B cell (primary cell): ENCODE measurements around the gene RPS19. TPM values are rescaled to one million over a fixed set of nuclear protein-coding genes. Genes with fewer than 3 reads are reported as not detected.

Source experiments
- ATAC-seq: fragments of 200-7000 bp; cut with Tn5 transposase; one replicate; pipeline ENCODE4 v1.10.0; 2021; ENCODE audit warnings: low read depth, mild to moderate bottlenecking, moderate number of reproducible peaks, moderate library complexity
- CTCF ChIA-PET: fragments of 350-600 bp; sonication (Branson Sonifier 250); formaldehyde crosslinking; loops from one replicate; lab custom pipeline; 2021; ENCODE audit warnings: antibody characterized with exemption, inconsistent platforms; lab: Charles Lee
- POLR2A ChIA-PET: fragments of 350-600 bp; sonication (Branson Sonifier 250); formaldehyde crosslinking; loops from one replicate; lab custom pipeline; 2021; ENCODE audit warnings: antibody characterized with exemption; lab: Charles Lee
- DNase-seq: peaks from one replicate; pipeline ENCODE4 v3.0.0; 2013
- H2AFZ ChIP-seq: 2 replicates; pipeline ENCODE4 v1.6.1; 2012; ENCODE audit warnings: mild to moderate bottlenecking, low read depth, low read length; ENCODE audit not compliant: insufficient read depth, poor library complexity, severe bottlenecking
- H3K27ac ChIP-seq, 2 donors: 1 replicate in 1 of 2; 2 replicates in 1 of 2; pipeline ENCODE4 v1.5.1; 2012 to 2013; ENCODE audit warnings: low read length in 2 of 2, mild to moderate bottlenecking in 2 of 2, moderate library complexity in 1 of 2
- H3K27me3 ChIP-seq, 4 experiments: fragments of 200-600 bp in 1 of 4; sonication (generic) in 1 of 4; replicated peaks in 1 of 4; 1 replicate in 2 of 4; 2 replicates in 2 of 4; pipeline versions ENCODE4 v1.6.1 to v1.7.0; 2013 to 2016; ENCODE audit warnings: low read length in 3 of 4, mild to moderate bottlenecking in 2 of 4, mixed read lengths in 1 of 4, moderate library complexity in 1 of 4; ENCODE audit not compliant: insufficient read depth in 4 of 4, control insufficient read depth in 3 of 4; ENCODE audit errors: control extremely low read depth in 1 of 4
- H3K36me3 ChIP-seq, 2 experiments: replicated peaks in 1 of 2; 1 replicate in 1 of 2; 2 replicates in 1 of 2; pipeline versions ENCODE4 v1.6.1 to v1.7.1; 2013; ENCODE audit warnings: low read length in 1 of 2; ENCODE audit not compliant: insufficient read depth in 2 of 2, control insufficient read depth in 1 of 2; ENCODE audit errors: control extremely low read depth in 1 of 2, extremely low read depth in 1 of 2
- H3K4me1 ChIP-seq, 2 donors: fragments of 200-600 bp in 1 of 2; sonication (generic) in 1 of 2; 1 replicate in 1 of 2; 2 replicates in 1 of 2; pipeline versions ENCODE4 v1.5.1 to v1.6.1; 2013 to 2017; ENCODE audit warnings: low read length in 2 of 2; ENCODE audit not compliant: control insufficient read depth in 2 of 2, insufficient read depth in 2 of 2
- H3K4me2 ChIP-seq: replicated peaks from 2 replicates; pipeline ENCODE3; 2012; ENCODE audit warnings: mild to moderate bottlenecking, low read depth, low read length; ENCODE audit not compliant: poor library complexity, severe bottlenecking
- H3K4me3 ChIP-seq, 5 experiments: fragments of 200-600 bp in 1 of 5; sonication (generic) in 1 of 5; 1 replicate in 3 of 5; 2 replicates in 2 of 5; pipeline versions ENCODE4 v1.5.1 to v1.7.0; 2011 to 2016; ENCODE audit warnings: low read length in 4 of 5, mild to moderate bottlenecking in 4 of 5, low read depth in 2 of 5, control low read depth in 1 of 5, moderate library complexity in 1 of 5; ENCODE audit not compliant: insufficient read depth in 1 of 5; ENCODE audit errors: control extremely low read depth in 1 of 5, extremely low read depth in 1 of 5
- H3K79me2 ChIP-seq: fragments of 200-600 bp; sonication (generic); one replicate; pipeline ENCODE4 v1.6.0; 2016; ENCODE audit warnings: low read length; ENCODE audit not compliant: control insufficient read depth, insufficient read depth
- H3K9ac ChIP-seq: fragments of 200-600 bp; sonication (generic); 2 replicates; pipeline ENCODE4 v1.6.1; 2017; ENCODE audit warnings: mild to moderate bottlenecking, low read length, moderate library complexity
- H3K9me3 ChIP-seq, 3 donors: one replicate each; pipeline versions ENCODE4 v1.6.1 to v1.7.1; 2013; ENCODE audit warnings: low read length in 2 of 3; ENCODE audit not compliant: control insufficient read depth in 2 of 3, insufficient read depth in 1 of 3; ENCODE audit errors: control extremely low read depth in 1 of 3
- H4K20me1 ChIP-seq: 2 replicates; pipeline ENCODE4 v1.6.0; 2012; ENCODE audit warnings: mild to moderate bottlenecking, low read length; ENCODE audit not compliant: insufficient read depth, control insufficient read depth, poor library complexity, severe bottlenecking
- H3K27ac Mint-ChIP-seq: one replicate; pipeline ENCODE4 v1.8.0; 2021; ENCODE audit warnings: mixed read lengths
- H3K27me3 Mint-ChIP-seq: one replicate; pipeline ENCODE4 v1.8.0; 2021; ENCODE audit warnings: mixed read lengths
- H3K4me1 Mint-ChIP-seq: one replicate; pipeline ENCODE4 v1.8.0; 2021; ENCODE audit warnings: mixed read lengths
- H3K4me3 Mint-ChIP-seq: one replicate; pipeline ENCODE4 v1.8.0; 2021; ENCODE audit warnings: mixed read lengths
- H3K9me3 Mint-ChIP-seq: one replicate; pipeline ENCODE4 v1.8.0; 2022; ENCODE audit warnings: mixed read lengths; ENCODE audit not compliant: insufficient read depth
- CTCF ChIP-seq: fragments of 200-600 bp; IDR thresholded peaks from one replicate; pipeline ENCODE4 v1.8.0; 2022; ENCODE audit warnings: antibody characterized with exemption, mild to moderate bottlenecking
- EZH2 ChIP-seq: IDR thresholded peaks from 2 replicates; pipeline ENCODE4 v1.6.1; 2012; ENCODE audit warnings: borderline replicate concordance, low read depth, mild to moderate bottlenecking, moderate library complexity, low read length; ENCODE audit not compliant: insufficient read depth, poor library complexity, severe bottlenecking
- WGBS: methylation state at CpG from one replicate; pipeline ENCODE4 v1.1.5; 2013; ENCODE audit warnings: missing lambda C conversion rate; ENCODE audit not compliant: insufficient coverage; 5-methylcytosine and 5-hydroxymethylcytosine counted together
- intact Hi-C: fragments of 100-400 bp; cut with micrococcal nuclease; formaldehyde crosslinking; loops from one replicate; pipeline ENCODE4 v1.10.0; 2022
- polyA plus RNA-seq: library from polyadenylated mRNA; depleted of rRNA; stranded (reverse); fragments of >200 nt; gene quantifications from 2 replicates; pipeline ENCODE4 v1.2.3, GENCODE V29; 2012
- total RNA-seq, 2 donors: library from RNA; stranded (reverse); fragments of 120-200 nt in 1 of 2; gene quantifications; 1 replicate in 1 of 2; 2 replicates in 1 of 2; pipeline versions ENCODE4 v1.2.3 to v1.2.4, GENCODE V29; 2013 to 2022

The RPS19 gene
- total and polyA plus RNA-seq, 2 donors (not counting 1 experiment from before 2014, with no cell fraction given), result 3,322 to 9,144 TPM

GRCh38 chr19:41862445-41862986 is 2.5 kb downstream of the RPS19 start:
- no peak overlapping the region for H2AFZ ChIP-seq
- H3K79me2 ChIP-seq, result peaks cover 73% of the 10 kb centered on the region
- H3K4me1 Mint-ChIP-seq, result peaks cover 55% of the 10 kb centered on the region
- H3K9ac ChIP-seq, result no peak overlapping the region
- no peak overlapping the region for H3K4me3 ChIP-seq
- peak overlapping the region; percentile 50 for H3K27ac Mint-ChIP-seq
- peaks cover 68% of the 10 kb centered on the region for H4K20me1 ChIP-seq
- ATAC-seq (no peak), DNase-seq (no peak)
- no peaks in the 10 kb centered on the region for H3K9me3 Mint-ChIP-seq
- H3K9me3 ChIP-seq, result no peaks in the 10 kb centered on the region
- ChIA-PET POLR2A (interaction anchor here (1.1 to 1.4 kb wide), 2 partner anchors 11 to 82 kb away, joined by 3 to 4 read pairs; no protein-coding TSS in a partner anchor), CTCF (interaction anchor here (0.7 to 17.0 kb wide), 8 partner anchors 11 to 86 kb away, joined by 3 to 331 read pairs (median 4); no protein-coding TSS in a partner anchor)
- TF ChIP-seq CTCF (no peak), EZH2 (no peak)
- WGBS, result no CpG with 5 or more reads among the region's 2 CpGs
- H3K36me3 ChIP-seq, result peaks cover 2 to 55% of the 10 kb centered on the region in 2 experiments
- H3K4me3 Mint-ChIP-seq, result peak overlapping the region; percentile 24
- H3K27ac ChIP-seq, result peak overlapping the region in 1 of 2 donors; percentile 94
- no peaks in the 10 kb centered on the region for H3K27me3 Mint-ChIP-seq
- H3K4me2 ChIP-seq, result peak overlapping the region; percentile 94
- peaks cover 42 to 65% of the 10 kb centered on the region in 2 donors for H3K4me1 ChIP-seq
- no peaks in the 10 kb centered on the region for H3K27me3 ChIP-seq
- intact Hi-C loops, result no loop called here

GRCh38 chr19:41863209-41863931 is 3.3 kb downstream of the RPS19 start:
- peaks cover 2 to 63% of the 10 kb centered on the region in 2 experiments for H3K36me3 ChIP-seq
- no peak for DNase-seq
- intact Hi-C loops, result no loop called here

More at GRCh38 chr19:41863209-41863931, 3.3 kb downstream of the RPS19 start:
- no peak overlapping the region for H3K4me3 ChIP-seq
- peaks cover 82% of the 10 kb centered on the region for H3K79me2 ChIP-seq
- WGBS, result 75% methylated on average over 8 of the region's 11 CpGs
- H3K27ac ChIP-seq, result peak overlapping the region in 1 of 2 donors; percentile 94
- POLR2A ChIA-PET, result interaction anchor here (0.5 to 1.4 kb wide), 3 partner anchors 10 to 81 kb away, joined by 3 to 4 read pairs (median 3); no protein-coding TSS in a partner anchor
- peak overlapping the region; percentile 76 for H3K27ac Mint-ChIP-seq
- H3K9me3 Mint-ChIP-seq, result no peaks in the 10 kb centered on the region
- CTCF ChIA-PET, result interaction anchor here (0.9 to 17.0 kb wide), 6 partner anchors 10 to 85 kb away, joined by 3 to 331 read pairs (median 4); no protein-coding TSS in a partner anchor
- H4K20me1 ChIP-seq, result peaks cover 77% of the 10 kb centered on the region
- no peak for ATAC-seq
- peak overlapping the region; percentile 30 for H3K4me3 Mint-ChIP-seq
- no peak overlapping the region for H2AFZ ChIP-seq
- TF ChIP-seq EZH2 (no peak), CTCF (no peak)
- H3K27me3 ChIP-seq, result no peaks in the 10 kb centered on the region
- H3K27me3 Mint-ChIP-seq, result no peaks in the 10 kb centered on the region
- no peak overlapping the region for H3K9ac ChIP-seq
- H3K9me3 ChIP-seq, result no peaks in the 10 kb centered on the region
- peaks cover 62% of the 10 kb centered on the region for H3K4me1 Mint-ChIP-seq
- H3K4me1 ChIP-seq, result peaks cover 46 to 74% of the 10 kb centered on the region in 2 donors
- H3K4me2 ChIP-seq, result peak overlapping the region; percentile 94
